Measurements from ENCODE around the gene UVRAG.

UVRAG gene

DNA sequence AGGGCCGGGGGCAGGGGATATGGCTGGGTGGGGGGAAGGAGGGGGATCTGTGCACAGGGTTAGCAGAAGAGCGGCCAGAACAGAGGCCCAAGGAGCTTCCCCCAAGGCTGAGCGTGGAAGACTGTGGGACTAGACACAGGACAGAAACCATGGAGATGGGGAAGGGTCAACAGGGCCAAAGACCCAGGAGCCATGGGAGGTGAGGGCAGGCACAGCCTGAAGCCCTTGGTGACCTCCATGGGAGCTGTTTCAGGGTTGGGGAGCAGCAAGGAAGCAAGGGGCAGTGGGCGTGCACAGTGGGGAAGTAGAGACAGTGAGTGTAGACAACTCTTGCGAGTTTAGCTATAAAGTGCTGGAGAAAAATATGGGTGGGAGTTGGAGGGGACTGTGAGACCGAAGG is 334.7 kb downstream of the UVRAG start:
- Histone ChIP-seq H4K8ac (ENCODE audit: low read length) (no peak overlapping the region), H3K4me1 (ENCODE audit: control insufficient read depth, insufficient read depth, low read depth, low read length) (peaks cover 6% of the 10 kb centered on the region), H2AK5ac (ENCODE audit: low read length, severe bottlenecking) (no peak overlapping the region), H3K9ac (ENCODE audit: low read length) (no peak overlapping the region), H2BK12ac (ENCODE audit: low read length in 2 of 2) (no peak overlapping the region), H3K9me3 (ENCODE audit: control insufficient read depth, low read length) (no peaks in the 10 kb centered on the region), H3K4me3 (ENCODE audit: insufficient read depth in 1 of 2, low read depth in 1 of 2, low read length in 2 of 2) (no peak overlapping the region), H3K18ac (ENCODE audit: low read depth in 1 of 2, low read length in 2 of 2) (no peak overlapping the region), H3K27me3 (ENCODE audit: control insufficient read depth in 1 of 2, insufficient read depth in 1 of 2, low read length in 2 of 2) (no peaks in the 10 kb centered on the region), H2AFZ (ENCODE audit: low read depth, low read length) (no peak overlapping the region), H4K91ac (ENCODE audit: low read length) (no peak overlapping the region), H3K4me2 (ENCODE audit: low read length, poor library complexity, severe bottlenecking) (no peak overlapping the region), H2BK5ac (ENCODE audit: low read depth, low read length, poor library complexity, severe bottlenecking) (no peak overlapping the region), H3K4ac (ENCODE audit: low read depth in 1 of 2, low read length in 2 of 2) (no peak overlapping the region), H3K36me3 (ENCODE audit: control insufficient read depth in 1 of 2, insufficient read depth in 2 of 2, low read depth in 1 of 2, low read length in 2 of 2) (no peaks in the 10 kb centered on the region), H3K14ac (ENCODE audit: low read length in 2 of 2) (no peak overlapping the region), H2BK15ac (ENCODE audit: low read depth, poor library complexity, severe bottlenecking) (no peak overlapping the region), H2BK120ac (ENCODE audit: low read depth, low read length) (no peak overlapping the region), H3K27ac (ENCODE audit: low read length, poor library complexity, severe bottlenecking) (no peak overlapping the region), H3K79me1 (replicated peaks; ENCODE audit: low read length, poor library complexity, severe bottlenecking) (no peaks in the 10 kb centered on the region), H3K23ac (ENCODE audit: low read length in 2 of 2) (no peak overlapping the region)
- no peak for DNase-seq
- 92% methylated on average over 6 of the region's 6 CpGs for WGBS

GRCh38 chr11:76150141-76150540 is 335.1 kb downstream of the UVRAG start:
- H4K91ac ChIP-seq (ENCODE audit: low read length): no peak overlapping the region
- no peak overlapping the region for H3K23ac ChIP-seq (ENCODE audit: low read length in 2 of 2)
- no peak for DNase-seq

GRCh38 chr11:76151556-76152085 is 336.6 kb downstream of the UVRAG start:
- WGBS: 86% methylated on average over 4 of the region's 5 CpGs
- H4K91ac ChIP-seq (ENCODE audit: low read length): no peak overlapping the region
- no peak overlapping the region for H3K14ac ChIP-seq (ENCODE audit: low read length in 2 of 2)
- no peak overlapping the region for H2BK5ac ChIP-seq (ENCODE audit: low read depth, low read length, poor library complexity, severe bottlenecking)
- no peaks in the 10 kb centered on the region for H3K36me3 ChIP-seq (ENCODE audit: control insufficient read depth in 1 of 2, insufficient read depth in 2 of 2, low read depth in 1 of 2, low read length in 2 of 2)
- H2BK120ac ChIP-seq (ENCODE audit: low read depth, low read length): no peak overlapping the region
- no peak overlapping the region for H2BK12ac ChIP-seq (ENCODE audit: low read length in 2 of 2)
- no peaks in the 10 kb centered on the region for H3K27me3 ChIP-seq (ENCODE audit: control insufficient read depth in 1 of 2, insufficient read depth in 1 of 2, low read length in 2 of 2)
- H3K9ac ChIP-seq (ENCODE audit: low read length): peak overlapping the region; percentile 83
- H2BK15ac ChIP-seq (ENCODE audit: low read depth, poor library complexity, severe bottlenecking): no peak overlapping the region
- no peaks in the 10 kb centered on the region for H3K9me3 ChIP-seq (ENCODE audit: control insufficient read depth, low read length)
- no peak overlapping the region for H3K4ac ChIP-seq (ENCODE audit: low read depth in 1 of 2, low read length in 2 of 2)
- H2AFZ ChIP-seq (ENCODE audit: low read depth, low read length): no peak overlapping the region
- peaks cover 6% of the 10 kb centered on the region for H3K4me1 ChIP-seq (ENCODE audit: control insufficient read depth, insufficient read depth, low read depth, low read length)
- H3K23ac ChIP-seq (ENCODE audit: low read length in 2 of 2): no peak overlapping the region
- no peak overlapping the region for H3K27ac ChIP-seq (ENCODE audit: low read length, poor library complexity, severe bottlenecking)
- peak overlapping the region in 1 of 2 experiments; percentile 76 for H3K4me3 ChIP-seq (ENCODE audit: insufficient read depth in 1 of 2, low read depth in 1 of 2, low read length in 2 of 2)
- H3K18ac ChIP-seq (ENCODE audit: low read depth in 1 of 2, low read length in 2 of 2): no peak overlapping the region
- H3K79me1 ChIP-seq (replicated peaks; ENCODE audit: low read length, poor library complexity, severe bottlenecking): no peaks in the 10 kb centered on the region
- no peak for DNase-seq
- peak overlapping the region; percentile 19 for H4K8ac ChIP-seq (ENCODE audit: low read length)
- no peak overlapping the region for H2AK5ac ChIP-seq (ENCODE audit: low read length, severe bottlenecking)
- H3K4me2 ChIP-seq (ENCODE audit: low read length, poor library complexity, severe bottlenecking): no peak overlapping the region

More at GRCh38 chr11:76150141-76150540, 335.1 kb downstream of the UVRAG start:
- H3K27ac ChIP-seq (ENCODE audit: low read length, poor library complexity, severe bottlenecking): no peak overlapping the region
- peak overlapping the region in 1 of 2 experiments; percentile 69 for H3K14ac ChIP-seq (ENCODE audit: low read length in 2 of 2)
- H2BK15ac ChIP-seq (ENCODE audit: low read depth, poor library complexity, severe bottlenecking): peak overlapping the region; percentile 3
- WGBS: 85% methylated on average over 4 of the region's 4 CpGs
- no peak overlapping the region for H2BK120ac ChIP-seq (ENCODE audit: low read depth, low read length)
- no peaks in the 10 kb centered on the region for H3K79me1 ChIP-seq (replicated peaks; ENCODE audit: low read length, poor library complexity, severe bottlenecking)
- H3K4me3 ChIP-seq (ENCODE audit: insufficient read depth in 1 of 2, low read depth in 1 of 2, low read length in 2 of 2): no peak overlapping the region
- H3K36me3 ChIP-seq (ENCODE audit: control insufficient read depth in 1 of 2, insufficient read depth in 2 of 2, low read depth in 1 of 2, low read length in 2 of 2): no peaks in the 10 kb centered on the region
- H2BK5ac ChIP-seq (ENCODE audit: low read depth, low read length, poor library complexity, severe bottlenecking): no peak overlapping the region
- H3K27me3 ChIP-seq (ENCODE audit: control insufficient read depth in 1 of 2, insufficient read depth in 1 of 2, low read length in 2 of 2): no peaks in the 10 kb centered on the region
- H3K9ac ChIP-seq (ENCODE audit: low read length): no peak overlapping the region
- no peak overlapping the region for H2AK5ac ChIP-seq (ENCODE audit: low read length, severe bottlenecking)
- H2BK12ac ChIP-seq (ENCODE audit: low read length in 2 of 2): no peak overlapping the region
- H4K8ac ChIP-seq (ENCODE audit: low read length): no peak overlapping the region
- no peak overlapping the region for H3K4ac ChIP-seq (ENCODE audit: low read depth in 1 of 2, low read length in 2 of 2)
- no peak overlapping the region for H2AFZ ChIP-seq (ENCODE audit: low read depth, low read length)
- H3K4me2 ChIP-seq (ENCODE audit: low read length, poor library complexity, severe bottlenecking): no peak overlapping the region
- H3K9me3 ChIP-seq (ENCODE audit: control insufficient read depth, low read length): no peaks in the 10 kb centered on the region
- peaks cover 6% of the 10 kb centered on the region for H3K4me1 ChIP-seq (ENCODE audit: control insufficient read depth, insufficient read depth, low read depth, low read length)
- H3K18ac ChIP-seq (ENCODE audit: low read depth in 1 of 2, low read length in 2 of 2): no peak overlapping the region

DNA sequence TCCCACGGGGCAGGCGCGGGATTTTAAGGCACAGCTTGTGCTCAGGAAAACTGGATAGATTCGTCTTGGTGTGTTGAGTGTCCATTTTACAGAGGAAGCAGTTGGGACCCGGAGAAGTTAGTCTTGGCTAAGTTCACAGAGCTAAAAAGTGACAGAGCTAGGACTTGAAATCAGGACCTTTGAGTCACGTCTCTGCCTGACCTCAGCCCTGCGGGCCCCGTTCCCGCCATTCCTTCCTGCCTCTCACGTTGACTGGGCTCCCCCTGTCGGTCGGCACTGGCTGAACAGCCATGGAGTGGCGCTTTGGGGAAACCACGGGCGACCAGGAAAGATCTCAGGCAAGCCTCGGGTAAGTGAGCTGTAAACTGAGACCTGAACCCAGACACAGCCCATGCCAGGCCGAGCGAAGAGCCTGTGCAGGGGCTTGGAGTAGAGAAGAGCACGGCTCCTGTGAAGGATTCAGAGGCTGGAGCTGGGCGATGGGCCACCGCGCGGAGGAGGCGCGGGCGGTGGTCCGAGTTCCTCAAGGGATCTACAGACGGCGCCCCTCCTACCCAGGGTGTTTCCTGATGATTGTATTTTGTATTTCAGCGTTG is 337.2 kb downstream of the UVRAG start:
- H3K4me3 ChIP-seq (ENCODE audit: insufficient read depth in 1 of 2, low read depth in 1 of 2, low read length in 2 of 2): peak overlapping the region in 1 of 2 experiments; percentile 76
- H3K9ac ChIP-seq (ENCODE audit: low read length): peak overlapping the region; percentile 83
- H3K4me1 ChIP-seq (ENCODE audit: control insufficient read depth, insufficient read depth, low read depth, low read length): peaks cover 6% of the 10 kb centered on the region
- H3K36me3 ChIP-seq (ENCODE audit: control insufficient read depth in 1 of 2, insufficient read depth in 2 of 2, low read depth in 1 of 2, low read length in 2 of 2): no peaks in the 10 kb centered on the region
- H3K27me3 ChIP-seq (ENCODE audit: control insufficient read depth in 1 of 2, insufficient read depth in 1 of 2, low read length in 2 of 2): peaks cover 5% of the 10 kb centered on the region in 2 experiments
- no peak overlapping the region for H4K91ac ChIP-seq (ENCODE audit: low read length)
- H3K18ac ChIP-seq (ENCODE audit: low read depth in 1 of 2, low read length in 2 of 2): peak overlapping the region in 1 of 2 experiments; percentile 63
- no peaks in the 10 kb centered on the region for H3K79me1 ChIP-seq (replicated peaks; ENCODE audit: low read length, poor library complexity, severe bottlenecking)
- no peak overlapping the region for H2AK5ac ChIP-seq (ENCODE audit: low read length, severe bottlenecking)
- H2BK120ac ChIP-seq (ENCODE audit: low read depth, low read length): no peak overlapping the region
- H2BK15ac ChIP-seq (ENCODE audit: low read depth, poor library complexity, severe bottlenecking): peak overlapping the region; percentile 13
- no peak overlapping the region for H3K14ac ChIP-seq (ENCODE audit: low read length in 2 of 2)
- no peak overlapping the region for H2BK12ac ChIP-seq (ENCODE audit: low read length in 2 of 2)
- no peak overlapping the region for H3K23ac ChIP-seq (ENCODE audit: low read length in 2 of 2)
- H4K8ac ChIP-seq (ENCODE audit: low read length): peak overlapping the region; percentile 79
- H3K4ac ChIP-seq (ENCODE audit: low read depth in 1 of 2, low read length in 2 of 2): no peak overlapping the region
- no peak overlapping the region for H2AFZ ChIP-seq (ENCODE audit: low read depth, low read length)
- H3K9me3 ChIP-seq (ENCODE audit: control insufficient read depth, low read length): no peaks in the 10 kb centered on the region
- no peak overlapping the region for H2BK5ac ChIP-seq (ENCODE audit: low read depth, low read length, poor library complexity, severe bottlenecking)
- 13% methylated on average over 22 of the region's 30 CpGs for whole genome bisulfite sequencing
- H3K4me2 ChIP-seq (ENCODE audit: low read length, poor library complexity, severe bottlenecking): peak overlapping the region; percentile 59
- no peak overlapping the region for H3K27ac ChIP-seq (ENCODE audit: low read length, poor library complexity, severe bottlenecking)
- DNase-seq: peak; percentile 76

Data from mesenchymal stem cell (in vitro differentiated cells and primary cell).